ENCODE results near the gene CSF1.
"Not testable (repeated sequence)": the region's sequence is repeated elsewhere in the genome, so short reads cannot be mapped to it uniquely, and the experiment has no call there.

GRCh38 chr1:109951501-109951900 is 40.9 kb downstream of the CSF1 start:
- not testable (repeated sequence) for TF ChIP-seq ZBTB33 (CRISPR knock-in tag; IDR thresholded peaks at IDR 0.05); GABPA (IDR thresholded peaks at IDR 0.05; ENCODE audit: low read depth, low read length); GABPA (CRISPR knock-in tag; IDR thresholded peaks at IDR 0.05; ENCODE audit: low read depth); ZNF205 (CRISPR knock-in tag; IDR thresholded peaks at IDR 0.05); POLR2A (IDR thresholded peaks at IDR 0.05; ENCODE audit: insufficient read depth in 1 of 2, low read depth in 2 of 2, low read length in 2 of 2); PCBP2 (optimal IDR thresholded peaks at IDR 0.05; ENCODE audit: low read depth, low read length, poor library complexity, severe bottlenecking); ARID2 (CRISPR knock-in tag; IDR thresholded peaks at IDR 0.05; ENCODE audit: borderline replicate concordance); NPAS2 (CRISPR knock-in tag; IDR thresholded peaks at IDR 0.05; ENCODE audit: borderline replicate concordance); HDAC1 (CRISPR knock-in tag; IDR thresholded peaks at IDR 0.05); ZNF20 (CRISPR knock-in tag; IDR thresholded peaks at IDR 0.05); CENPBD1 (CRISPR knock-in tag; IDR thresholded peaks at IDR 0.05; ENCODE audit: borderline replicate concordance, low read depth)

All from HepG2 (cell line).